Left kidney (tissue), 2 donors: ENCODE measurements around the gene SPTBN5. TPM values are rescaled to one million over a fixed set of nuclear protein-coding genes. Genes with fewer than 3 reads are reported as not detected.

Experiments used
- DNase-seq: peaks from one replicate; pipeline ENCODE4 v3.0.0-alpha.2; 2013
- polyA plus RNA-seq: library from polyadenylated mRNA; unstranded; fragments of 120-200 nt; gene quantifications from one replicate; pipeline ENCODE4 v1.2.1, GENCODE V29; 2013; ENCODE audit not compliant: insufficient read length

Gene SPTBN5
- polyA plus RNA-seq, 1 donor = 2.8 TPM

GRCh38 chr15:41926185-41927056 is 32.6 kb upstream of the SPTBN5 start:
- DNase-seq = no peak

- no peak for DNase-seq
Measured at GRCh38 chr15:41925086-41925608, 31.3 kb upstream of the SPTBN5 start.

DNA sequence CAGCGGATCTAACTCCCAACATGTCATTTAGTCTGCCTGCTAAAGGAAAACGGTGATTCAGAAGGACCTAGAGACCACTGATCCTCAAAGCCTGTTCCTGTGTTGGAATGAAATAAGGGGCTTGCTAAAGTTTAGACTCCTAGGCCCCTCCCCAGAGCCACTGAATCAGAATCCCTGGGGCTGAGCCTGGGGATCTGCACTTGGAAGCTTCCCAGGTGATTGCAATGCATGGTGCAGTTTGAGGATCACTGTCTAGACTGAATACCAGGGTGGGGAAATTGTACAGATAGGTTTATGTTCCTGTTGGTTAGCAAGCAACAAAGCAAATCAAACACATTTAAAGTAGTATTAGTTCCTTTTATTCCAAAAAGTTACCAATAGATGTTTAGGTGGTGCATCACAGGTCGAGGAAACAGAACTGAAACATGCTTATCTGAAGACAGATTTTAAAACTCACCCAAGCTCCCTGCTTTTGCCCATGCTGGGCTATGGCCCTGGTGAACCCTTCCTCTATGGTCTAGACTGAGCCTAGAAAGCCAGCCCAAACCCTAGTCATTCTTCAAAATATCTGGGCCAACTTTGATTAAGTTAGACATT is 29.6 kb upstream of the SPTBN5 start:
- no peak for DNase-seq

DNA sequence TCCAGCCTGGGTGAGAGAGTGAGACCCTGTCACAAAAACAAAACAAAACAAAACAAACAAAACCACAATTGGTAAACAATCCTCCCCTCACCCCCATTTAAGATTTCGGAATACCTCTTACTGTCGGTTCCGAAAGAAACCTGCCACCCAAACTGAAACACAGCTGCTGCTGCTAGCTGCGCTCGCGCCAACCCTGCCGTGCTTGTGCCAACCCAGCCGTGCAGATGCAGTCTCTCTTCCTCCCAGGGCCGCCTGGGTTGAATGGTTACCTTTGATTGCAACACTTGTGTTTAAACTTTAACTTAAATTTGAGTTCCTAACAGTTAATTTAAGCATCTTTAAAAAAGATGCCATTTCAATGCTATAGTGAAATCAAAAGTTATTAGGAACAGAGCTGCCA is 28.5 kb upstream of the SPTBN5 start:
- DNase-seq = no peak

DNA sequence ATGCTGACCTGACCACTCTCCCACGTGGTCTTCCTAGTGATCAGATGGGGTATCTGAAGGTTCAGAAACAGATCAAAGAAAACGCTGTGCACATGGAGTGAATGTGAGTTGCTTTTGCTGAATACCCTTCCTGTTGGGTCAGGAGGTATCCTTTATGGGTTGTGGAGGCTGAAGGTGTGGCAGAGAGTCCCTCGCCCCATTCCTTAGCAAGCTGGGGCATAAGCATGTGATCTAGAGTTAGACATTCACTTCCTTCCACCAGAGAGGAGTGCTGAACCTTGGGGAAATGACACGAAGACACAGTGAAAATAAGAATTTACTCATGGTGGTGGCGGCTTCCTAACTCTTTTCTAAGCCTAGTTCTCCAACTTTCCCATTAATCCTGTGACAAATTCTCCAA is 27.8 kb upstream of the SPTBN5 start:
- no peak for DNase-seq

DNA sequence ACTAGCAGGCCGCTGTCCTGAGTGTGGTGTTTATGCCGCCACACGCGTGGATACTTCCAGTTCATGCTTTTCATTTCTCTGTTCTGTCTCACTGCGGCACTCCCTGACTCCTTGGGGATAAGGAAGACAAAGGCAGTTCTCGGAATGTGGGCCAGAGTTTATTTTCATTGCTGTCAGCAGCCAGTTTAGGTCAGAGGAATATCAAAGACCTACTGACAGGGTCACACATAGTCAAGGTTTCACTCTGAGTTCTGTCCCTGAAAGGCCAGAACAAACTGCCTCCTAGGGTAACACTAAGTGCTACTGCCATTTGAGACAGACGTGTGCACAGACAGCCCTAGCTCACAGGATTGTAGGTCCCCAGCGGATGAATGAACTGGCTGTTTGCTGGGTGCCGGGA is 27.3 kb upstream of the SPTBN5 start:
- DNase-seq = no peak

DNA sequence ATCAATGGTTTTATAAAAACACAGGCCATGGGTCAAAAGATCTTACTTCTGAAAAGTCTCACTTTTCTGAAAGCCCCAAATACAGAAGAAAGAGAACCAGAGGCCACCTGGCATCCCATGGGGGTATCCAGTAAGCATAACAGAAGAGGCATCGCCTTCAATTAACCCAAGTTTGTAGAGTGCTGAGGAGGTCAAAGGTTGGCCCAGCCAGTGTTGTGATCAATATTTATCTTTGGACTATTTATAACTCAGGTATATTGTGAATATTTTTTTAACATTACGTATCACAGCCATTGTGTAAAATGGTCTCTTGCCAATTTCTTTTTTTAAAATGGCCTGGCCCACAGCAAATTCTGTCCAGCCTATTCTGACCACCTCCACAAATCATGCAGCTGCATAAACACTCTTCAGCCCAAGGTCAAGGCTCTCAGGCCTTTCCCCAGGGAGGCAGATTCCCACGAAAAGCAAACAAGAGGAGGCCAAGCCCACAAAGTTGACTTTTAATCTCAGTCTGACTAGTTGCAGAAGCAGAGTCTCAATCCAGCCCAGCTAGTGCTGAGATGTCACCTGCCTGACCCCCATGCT is 26.2 kb upstream of the SPTBN5 start:
- DNase-seq = no peak

- DNase-seq = no peak
Measured at GRCh38 chr15:41919201-41919820, 25.5 kb upstream of the SPTBN5 start.

GRCh38 chr15:41918506-41919126 is 24.8 kb upstream of the SPTBN5 start:
- DNase-seq = no peak

GRCh38 chr15:41917767-41918430 is 24.0 kb upstream of the SPTBN5 start:
- DNase-seq = no peak

DNA sequence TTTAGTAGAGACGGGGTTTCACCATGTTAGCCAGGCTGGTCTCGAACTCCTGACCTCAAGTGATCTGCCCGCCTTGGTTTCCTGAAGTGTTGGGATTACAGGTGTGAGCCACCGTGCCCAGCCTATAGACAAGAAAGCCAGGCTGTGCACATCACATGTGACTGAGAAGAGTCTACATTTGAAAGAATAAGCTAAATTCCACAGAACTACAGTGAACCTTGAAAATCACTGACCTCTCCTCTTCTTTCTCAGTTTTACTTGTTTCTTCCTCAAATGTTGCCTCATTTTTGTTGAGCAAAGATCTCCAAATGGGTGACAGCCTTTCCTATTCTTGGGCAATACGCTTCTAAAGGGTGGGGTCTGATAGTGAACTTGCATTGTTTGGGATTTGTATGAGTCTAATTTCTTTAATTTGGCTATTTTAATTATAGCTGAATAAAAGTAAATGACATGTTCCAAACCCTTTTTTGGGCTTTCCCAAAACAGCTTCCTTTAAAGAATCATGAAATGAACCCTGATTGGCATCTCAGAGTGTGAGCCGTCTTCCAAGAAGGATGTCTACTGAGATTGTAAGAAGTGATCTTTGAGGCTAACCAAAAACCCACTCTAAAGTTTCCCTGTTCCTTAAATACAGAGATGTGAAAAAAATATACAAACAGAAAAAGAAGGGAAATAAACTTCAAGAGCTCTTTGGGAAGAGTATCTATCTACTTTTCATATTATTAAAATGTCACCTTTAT is 21.6 kb upstream of the SPTBN5 start:
- DNase-seq = no peak

DNA sequence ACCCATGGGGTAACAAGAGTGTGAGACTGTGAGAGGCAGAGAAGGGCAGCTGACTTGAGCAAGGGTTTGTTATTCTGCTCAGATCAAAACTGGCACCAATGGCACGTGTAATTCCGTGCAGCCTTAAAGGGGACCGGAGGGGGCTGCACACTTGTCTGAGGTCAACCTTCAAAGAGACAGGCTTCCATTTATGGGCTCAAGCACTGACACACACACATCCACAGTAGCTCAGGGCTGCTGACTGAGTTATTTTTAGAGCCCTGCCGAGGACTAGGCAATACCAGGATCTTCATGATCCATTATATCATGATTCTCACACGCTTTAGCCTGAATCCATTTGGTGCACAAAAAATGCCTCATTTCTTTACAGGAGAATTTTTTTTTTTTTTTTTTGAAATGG is 20.6 kb upstream of the SPTBN5 start:
- DNase-seq = no peak

DNA sequence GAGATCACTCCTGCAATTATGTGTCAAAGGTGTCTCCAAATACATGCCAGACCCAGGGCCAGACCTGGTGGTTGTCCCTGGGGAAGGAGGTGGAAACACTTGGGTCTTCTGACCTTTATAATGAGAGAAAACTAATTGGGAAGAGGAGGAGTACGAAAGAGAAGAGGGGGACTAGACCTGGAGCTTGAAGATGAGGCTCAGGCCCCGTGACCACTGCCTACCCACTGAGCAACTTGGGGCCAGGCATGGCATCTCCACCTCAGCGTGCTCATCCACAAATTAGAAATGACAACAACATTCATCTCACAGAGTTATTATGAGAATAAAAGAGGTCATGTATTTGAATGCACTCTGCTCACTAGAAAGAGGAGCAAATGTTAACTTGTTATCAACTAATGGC is 19.4 kb upstream of the SPTBN5 start:
- no peak for DNase-seq

GRCh38 chr15:41911691-41912345 is 18.0 kb upstream of the SPTBN5 start:
- no peak for DNase-seq

DNA sequence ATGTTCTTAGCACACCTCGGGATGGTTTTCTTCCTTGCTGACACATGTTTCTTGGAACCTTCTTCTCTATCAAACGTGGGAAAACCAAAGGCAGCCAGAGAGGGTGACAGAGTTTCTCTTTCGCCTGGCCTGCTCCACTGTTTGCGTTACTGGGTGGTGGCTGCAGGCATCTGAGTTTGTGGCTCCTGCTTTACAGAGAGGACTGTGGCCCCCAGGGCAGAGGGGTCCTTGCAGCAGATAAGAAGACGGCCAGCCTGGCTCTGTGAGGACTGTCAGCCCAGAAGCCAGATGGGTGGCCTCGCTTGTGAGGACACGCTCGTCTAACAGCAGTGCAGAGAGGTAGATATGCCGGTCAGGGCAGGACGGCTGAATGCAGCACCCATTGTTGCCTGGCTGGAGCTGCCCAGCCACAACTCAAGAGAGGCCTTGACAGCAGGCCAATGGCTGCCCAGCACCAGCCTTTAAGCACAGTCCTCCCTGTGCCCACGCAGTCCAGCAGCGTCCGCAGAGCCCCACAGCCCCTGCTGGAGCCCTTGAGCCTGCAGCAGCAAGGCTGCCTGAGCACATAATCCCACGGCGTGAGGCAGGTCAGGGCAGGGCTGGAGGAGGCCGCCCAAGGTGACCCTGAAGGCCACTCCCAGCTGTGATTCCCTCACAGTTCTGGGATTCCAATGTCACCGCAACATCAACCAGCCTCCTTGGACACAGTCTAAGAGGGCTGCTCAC is 15.0 kb upstream of the SPTBN5 start:
- DNase-seq = no peak

GRCh38 chr15:41907141-41907540 is 13.3 kb upstream of the SPTBN5 start:
- DNase-seq = no peak

DNA sequence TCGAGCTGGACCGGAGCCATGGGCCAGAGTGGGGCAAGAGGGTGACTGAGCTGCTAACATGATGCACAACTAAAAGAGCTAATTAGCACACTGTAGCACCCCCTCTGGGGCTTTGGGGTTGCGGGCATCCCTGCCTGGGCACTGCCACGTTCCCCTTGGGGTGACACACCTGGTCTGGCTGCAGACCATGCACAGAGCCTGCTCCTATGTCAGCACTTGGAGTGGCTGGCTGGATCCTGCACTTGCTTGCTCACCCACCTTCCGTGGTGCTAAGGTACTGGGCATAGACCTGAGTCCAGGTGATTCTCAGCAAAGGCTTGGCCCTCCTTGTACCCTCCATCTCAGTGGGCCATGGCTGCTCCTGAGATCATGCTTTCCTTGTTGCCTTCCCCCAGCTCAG is 12.8 kb upstream of the SPTBN5 start:
- no peak for DNase-seq

DNA sequence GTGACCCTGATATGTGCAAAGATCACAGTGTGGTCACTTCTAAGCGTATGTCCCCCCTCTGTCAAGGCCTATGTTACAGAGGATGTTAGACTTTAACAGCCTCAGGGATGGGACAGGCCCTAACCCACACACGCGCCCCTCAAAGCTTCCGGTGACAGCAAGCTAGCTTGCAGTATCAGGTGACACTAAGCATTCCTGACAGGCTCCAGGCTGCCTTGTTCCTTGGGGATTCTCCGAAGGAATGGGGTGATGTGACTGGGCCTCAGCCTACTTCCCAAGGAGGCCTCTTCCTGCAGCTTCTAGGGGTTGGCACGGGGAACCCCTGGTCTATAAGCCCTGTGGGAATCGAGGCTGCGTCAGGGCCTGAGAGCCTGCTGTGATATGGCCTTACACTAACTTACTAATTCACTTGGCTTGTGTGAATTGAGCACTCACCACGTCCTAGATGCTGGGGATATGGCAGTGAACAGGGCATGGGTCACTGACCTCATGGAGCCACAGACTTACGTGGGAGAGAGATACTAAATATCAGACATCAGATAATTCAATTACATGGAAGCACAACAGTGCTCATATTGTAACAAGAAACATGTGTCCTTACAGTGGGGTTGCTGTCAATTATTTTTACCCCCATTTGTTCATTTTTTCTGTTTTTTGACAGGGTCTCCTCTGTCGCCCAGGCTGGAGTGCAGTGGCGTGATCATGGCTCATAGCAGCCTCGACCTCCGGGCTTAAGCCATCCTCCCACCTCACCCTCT is 11.4 kb upstream of the SPTBN5 start:
- no peak for DNase-seq

DNA sequence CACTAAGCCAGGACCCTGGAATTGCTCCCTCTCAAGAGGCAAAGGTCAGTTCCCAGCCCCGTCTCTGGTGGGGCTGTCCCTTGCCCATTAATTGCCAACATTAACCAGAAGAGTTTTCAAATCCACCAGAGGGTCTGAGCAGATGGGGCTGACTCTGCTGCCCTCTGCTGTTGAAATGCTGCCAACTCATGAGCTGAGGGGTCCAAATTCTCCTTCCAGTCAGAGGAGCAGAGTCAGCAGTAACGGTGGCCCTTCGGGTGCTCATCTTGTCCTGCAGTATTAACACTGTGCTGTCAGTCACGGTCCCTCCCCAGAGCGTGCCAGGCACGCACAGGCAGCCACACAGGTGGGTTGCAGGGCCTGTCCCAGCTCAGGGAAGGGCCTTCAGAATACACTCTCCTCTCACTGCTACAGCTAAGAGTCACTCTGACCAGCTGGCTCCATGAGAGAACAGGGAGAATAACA is 10.7 kb upstream of the SPTBN5 start:
- DNase-seq = peak; percentile 77
